HepG2 (cell line): ENCODE results near the gene COMT. TPM values are rescaled to one million over a fixed set of nuclear protein-coding genes. Genes with fewer than 3 reads are reported as not detected.

Experiments used
- ATAC-seq: fragments of 200-7000 bp; cut with Tn5 transposase; 3 replicates; pipeline ENCODE4 v1.9.1; 2020; ENCODE audit warnings: mild to moderate bottlenecking, moderate library complexity
- BruUV-seq: library from RNA; stranded (reverse); fragments of 400-500 nt; replicated peaks from 2 replicates; lab custom pipeline; 2021; lab: Mats Ljungman, UMichigan
- CTCF ChIA-PET: fragments of 300-600 bp; formaldehyde crosslinking; extraction: SDS; loops from one replicate; lab custom pipeline; 2021; ENCODE audit warnings: low total read pairs, inconsistent platforms, low intra/inter-chr PET ratio; lab: Yijun Ruan, JAX
- POLR2A ChIA-PET: fragments of 350-600 bp; sonication (Branson Sonifier 250); formaldehyde crosslinking; loops from one replicate; lab custom pipeline; 2020; ENCODE audit warnings: antibody characterized with exemption, inconsistent platforms; lab: Yijun Ruan, JAX
- DNase-seq: peaks from one replicate; pipeline ENCODE4 v3.0.0-alpha.2; 2015; ENCODE audit warnings: low spot score
- FAIRE-seq: peaks from 3 replicates; lab custom pipeline; 2011; peaks lifted over from hg19 to GRCh38; lab: Jason Lieb, UNC
- H2AFZ ChIP-seq: one replicate; pipeline ENCODE4 v1.6.1; 2011; ENCODE audit warnings: low read length, inconsistent platforms
- H3K27ac ChIP-seq: fragments of 300-600 bp; 3 replicates; pipeline ENCODE4 v1.8.0; 2011; ENCODE audit warnings: mixed run types, mild to moderate bottlenecking, mixed read lengths, low read length, inconsistent platforms; ENCODE audit not compliant: insufficient read depth; ENCODE audit errors: extremely low read length
- H3K27me3 ChIP-seq, 2 experiments: fragments of 200-600 bp in 1 of 2; 2 replicates in 1 of 2; 3 replicates in 1 of 2; pipeline versions ENCODE4 v1.6.0 to v1.8.0; 2011; ENCODE audit warnings: low read length in 2 of 2, mild to moderate bottlenecking in 2 of 2, moderate library complexity in 2 of 2, inconsistent platforms in 1 of 2; ENCODE audit not compliant: insufficient read depth in 2 of 2, control insufficient read depth in 1 of 2
- H3K36me3 ChIP-seq, 2 experiments: fragments of 200-600 bp in 1 of 2; replicated peaks in 1 of 2; 2 replicates in 1 of 2; 3 replicates in 1 of 2; pipeline versions ENCODE4 v1.5.1 to v1.8.0; 2011; ENCODE audit warnings: low read length in 2 of 2, inconsistent platforms in 1 of 2; ENCODE audit not compliant: insufficient read depth in 2 of 2, control insufficient read depth in 1 of 2
- H3K4me1 ChIP-seq: 2 replicates; pipeline ENCODE4 v1.5.1; 2012; ENCODE audit warnings: low read length, inconsistent platforms; ENCODE audit not compliant: insufficient read depth
- H3K4me2 ChIP-seq: 2 replicates; pipeline ENCODE4 v1.6.0; 2011; ENCODE audit warnings: low read depth, low read length, inconsistent platforms
- H3K4me3 ChIP-seq, 3 experiments: fragments of 200-600 bp in 1 of 3; sonication (generic), shearing (Covaris generic) in 1 of 3; replicated peaks in 1 of 3; 2 replicates each; pipeline ENCODE4 v1.5.1; 2011 to 2016; ENCODE audit warnings: low read length in 3 of 3, inconsistent platforms in 2 of 3, low read depth in 2 of 3, mild to moderate bottlenecking in 2 of 3, control low read depth in 1 of 3, mixed read lengths in 1 of 3; ENCODE audit not compliant: insufficient read depth in 1 of 3
- H3K79me2 ChIP-seq: one replicate; pipeline ENCODE4 v1.6.1; 2011; ENCODE audit warnings: low read length, inconsistent platforms; ENCODE audit not compliant: insufficient read depth
- H3K9ac ChIP-seq: 2 replicates; pipeline ENCODE4 v1.6.0; 2011; ENCODE audit warnings: mild to moderate bottlenecking, low read depth, low read length, inconsistent platforms; ENCODE audit not compliant: insufficient read depth
- H3K9me3 ChIP-seq: 2 replicates; pipeline ENCODE4 v1.5.1; 2012; ENCODE audit warnings: mild to moderate bottlenecking, low read length
- H4K20me1 ChIP-seq: 2 replicates; pipeline ENCODE4 v1.6.0; 2011; ENCODE audit warnings: inconsistent platforms, mild to moderate bottlenecking, low read length, moderate library complexity; ENCODE audit not compliant: insufficient read depth
- GATAD2A ChIP-seq: IDR thresholded peaks from 2 replicates; pipeline ENCODE4 v1.6.1; 2016
- MED13 ChIP-seq: sonication (generic); formaldehyde crosslinking; IDR thresholded peaks from 2 replicates; pipeline ENCODE4 v1.5.0; 2020; ENCODE audit warnings: missing genetic modification reagents
- SOX5 ChIP-seq: IDR thresholded peaks from 2 replicates; pipeline ENCODE4 v1.6.1; 2016; ENCODE audit warnings: borderline replicate concordance
- ZNF138 ChIP-seq: sonication (generic); formaldehyde crosslinking; IDR thresholded peaks from 2 replicates; pipeline ENCODE4 v1.5.0; 2020; ENCODE audit warnings: mild to moderate bottlenecking, low read depth, missing genetic modification reagents
- ZSCAN25 ChIP-seq: sonication (generic); formaldehyde crosslinking; IDR thresholded peaks from 2 replicates; pipeline ENCODE4 v1.8.0; 2022; ENCODE audit warnings: mild to moderate bottlenecking, missing genetic modification reagents
- WGBS: methylation state at CpG from one replicate; pipeline ENCODE4 v1.1.6; 2017; ENCODE audit warnings: low lambda C conversion rate; 5-methylcytosine and 5-hydroxymethylcytosine counted together
- in situ Hi-C: cut with HindIII; loops from 2 replicates; pipeline ENCODE4 v1.10.0; 2017; ENCODE audit warnings: low pct_unique_long_range_greater_than_20kb; ENCODE audit not compliant: extremely low pct_ligation_motif_present
- intact Hi-C: fragments of 100-400 bp; cut with micrococcal nuclease; formaldehyde crosslinking; loops from one replicate; pipeline ENCODE4 v1.10.0; 2022; ENCODE audit not compliant: unreplicated experiment
- polyA plus RNA-seq, 8 experiments: library from polyadenylated mRNA; depleted of rRNA in 3 of 8; stranded (reverse) in 7 of 8; unstranded in 1 of 8; fragments of >200 nt; fragmentation: Illumina TruSeq in 4 of 8; extraction: Trizol in 4 of 8; gene quantifications; 2 replicates each; pipeline versions ENCODE4 v1.2.1 to v1.2.3, GENCODE V29; 2011 to 2016; ENCODE audit warnings: low read depth in 4 of 8, missing spikeins in 1 of 8, mixed read lengths in 1 of 8; ENCODE audit not compliant: insufficient read depth in 1 of 8
- total RNA-seq, 5 experiments: library from RNA; depleted of rRNA; stranded (reverse); fragments of >200 nt; fragmentation: Illumina TruSeq; extraction: Trizol; gene quantifications; 2 replicates each; pipeline ENCODE4 v1.2.3, GENCODE V29; 2016; ENCODE audit warnings: low read depth in 1 of 5
- TF ChIP-seq, protein P1 (sequence below): sonication (generic); formaldehyde crosslinking; IDR thresholded peaks from 2 replicates; pipeline ENCODE4 v1.4.0; 2020; ENCODE audit warnings: missing genetic modification reagents
- TF ChIP-seq, protein P2 (sequence below): sonication (generic); formaldehyde crosslinking; conservative IDR thresholded peaks from 2 replicates; pipeline ENCODE4 v1.4.0; 2020; ENCODE audit warnings: missing genetic modification reagents

The COMT gene
- total and polyA plus RNA-seq, 2 of the 13 experiments (the other 11 are each of a cell fraction or from before 2014, with no cell fraction given) = 156 to 162 TPM

DNA sequence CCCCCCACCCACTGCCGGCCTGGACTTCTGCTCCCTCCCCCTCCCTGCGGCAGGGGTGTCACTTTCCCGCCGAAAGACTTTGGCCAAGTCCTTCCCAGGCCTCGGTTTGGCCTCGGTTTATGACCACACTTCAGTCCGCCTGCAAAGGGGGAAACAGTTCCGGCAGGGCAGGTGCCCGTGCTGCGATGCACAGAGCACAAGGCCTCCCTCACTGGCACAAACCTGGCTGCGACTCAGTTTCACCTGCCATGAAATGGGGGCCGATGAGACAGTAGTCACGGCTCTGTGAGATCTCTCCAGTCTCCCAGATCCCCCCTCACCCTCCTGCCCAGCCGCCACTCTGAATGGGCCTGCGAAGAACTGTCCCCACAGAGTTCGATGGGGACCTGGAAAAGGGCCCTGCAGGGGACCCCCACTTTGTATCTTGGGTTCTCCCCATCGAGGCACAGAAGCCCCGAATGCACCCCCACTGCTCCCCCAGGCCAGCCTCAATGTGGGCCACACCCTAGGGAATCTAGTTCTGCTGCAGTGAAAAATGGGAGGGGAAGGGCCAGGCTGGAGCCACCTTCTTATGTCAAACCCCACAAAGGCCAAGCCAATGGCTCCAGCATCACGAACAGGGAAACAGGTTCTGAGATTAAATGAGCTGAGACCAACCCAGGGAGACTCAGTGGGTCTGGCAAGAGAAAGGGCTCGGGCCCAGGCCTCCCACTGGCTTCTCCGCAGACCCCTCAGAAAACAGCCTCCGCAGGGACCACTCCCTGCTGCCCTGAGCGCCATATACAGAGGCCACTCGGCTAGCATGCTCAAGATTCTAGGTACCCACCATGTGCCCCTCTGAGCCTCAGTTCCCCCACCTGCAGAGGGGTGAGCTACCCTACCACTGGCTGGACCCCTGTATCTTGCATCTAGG is 46.1 kb downstream of the COMT start:
- 74% methylated on average over 12 of the region's 24 CpGs for WGBS
- DNase-seq (no peak), ATAC-seq (peak; percentile 2; the same call in 1 of the 3 replicates), FAIRE-seq (no peak)
- H3K9me3 ChIP-seq = no peaks in the 10 kb centered on the region
- H3K27me3 ChIP-seq = no peaks in the 10 kb centered on the region
- no peak overlapping the region for H3K9ac ChIP-seq
- no peak overlapping the region for H3K4me3 ChIP-seq
- in situ Hi-C loops = no loop called here
- no peak overlapping the region for H3K4me2 ChIP-seq
- H3K36me3 ChIP-seq = no peaks in the 10 kb centered on the region; a peak in 1 of 5 replicates
- peaks cover 9% of the 10 kb centered on the region; the same call in 1 of the 2 replicates for H4K20me1 ChIP-seq
- no TSS peak for BruUV-seq
- TF ChIP-seq SOX5 (CRISPR knock-in tag) = no peak
- peak; percentile 61; the same call in 1 of the 2 replicates for TF ChIP-seq ZSCAN25 (CRISPR knock-in tag)
- TF ChIP-seq ZNF138 (CRISPR knock-in tag) = no peak
- TF ChIP-seq, protein P1, sequence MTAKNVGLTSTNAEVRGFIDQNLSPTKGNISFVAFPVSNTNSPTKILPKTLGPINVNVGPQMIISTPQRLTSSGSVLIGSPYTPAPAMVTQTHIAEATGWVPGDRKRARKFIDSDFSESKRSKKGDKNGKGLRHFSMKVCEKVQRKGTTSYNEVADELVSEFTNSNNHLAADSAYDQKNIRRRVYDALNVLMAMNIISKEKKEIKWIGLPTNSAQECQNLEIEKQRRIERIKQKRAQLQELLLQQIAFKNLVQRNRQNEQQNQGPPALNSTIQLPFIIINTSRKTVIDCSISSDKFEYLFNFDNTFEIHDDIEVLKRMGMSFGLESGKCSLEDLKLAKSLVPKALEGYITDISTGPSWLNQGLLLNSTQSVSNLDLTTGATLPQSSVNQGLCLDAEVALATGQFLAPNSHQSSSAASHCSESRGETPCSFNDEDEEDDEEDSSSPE (CRISPR knock-in tag) = 0 out of 2 replicates have a peak, but pooled peaks have one; percentile 23
- intact Hi-C loops = no loop called here
- H2AFZ ChIP-seq = no peak overlapping the region
- no peaks in the 10 kb centered on the region for H3K79me2 ChIP-seq
- CTCF ChIA-PET = no interaction called here
- peaks cover 18% of the 10 kb centered on the region for H3K4me1 ChIP-seq
- POLR2A ChIA-PET = interaction anchor here (1.5 kb wide), 1 partner anchor 14 kb away, joined by 5 read pairs; no protein-coding TSS in a partner anchor
- H3K27ac ChIP-seq = no peak overlapping the region

DNA sequence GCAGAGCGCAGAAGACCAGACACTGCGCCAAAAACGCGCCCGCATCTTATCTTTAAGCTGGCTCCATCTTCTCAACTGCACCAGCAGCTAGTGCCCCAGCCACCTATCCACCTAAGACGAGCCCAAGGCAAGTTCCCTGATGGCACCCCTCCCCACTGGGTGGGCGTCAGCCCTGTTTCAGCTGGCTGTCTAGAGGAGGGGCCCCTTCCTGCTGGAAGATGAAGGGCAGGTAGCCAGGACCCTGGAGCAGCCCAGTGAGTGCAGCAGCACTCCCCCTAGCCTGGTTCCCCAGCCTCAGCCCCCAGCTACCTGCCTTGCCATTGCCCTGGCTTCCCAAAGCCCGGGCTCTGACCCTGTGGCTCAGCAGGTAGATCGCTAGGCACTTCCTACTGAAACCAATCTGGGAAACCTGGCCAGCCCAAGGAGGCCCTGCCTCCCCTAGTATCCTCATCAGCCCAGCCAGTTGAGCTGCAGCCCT is 46.8 kb downstream of the COMT start:
- intact Hi-C loops = no loop called here
- Histone ChIP-seq H3K4me3 (no peak overlapping the region), H3K36me3 (no peaks in the 10 kb centered on the region; a peak in 1 of 5 replicates), H3K4me2 (no peak overlapping the region), H3K9me3 (no peaks in the 10 kb centered on the region), H3K4me1 (peaks cover 18% of the 10 kb centered on the region), H3K27ac (no peak overlapping the region), H3K9ac (no peak overlapping the region), H2AFZ (no peak overlapping the region), H3K27me3 (no peaks in the 10 kb centered on the region), H4K20me1 (peaks cover 9% of the 10 kb centered on the region; the same call in 1 of the 2 replicates), H3K79me2 (no peaks in the 10 kb centered on the region)
- ATAC-seq = no peak
- ChIA-PET CTCF (no interaction called here), POLR2A (no interaction called here)
- TF ChIP-seq MED13 (no peak), GATAD2A (CRISPR knock-in tag) (no peak)
- TF ChIP-seq, protein P2, sequence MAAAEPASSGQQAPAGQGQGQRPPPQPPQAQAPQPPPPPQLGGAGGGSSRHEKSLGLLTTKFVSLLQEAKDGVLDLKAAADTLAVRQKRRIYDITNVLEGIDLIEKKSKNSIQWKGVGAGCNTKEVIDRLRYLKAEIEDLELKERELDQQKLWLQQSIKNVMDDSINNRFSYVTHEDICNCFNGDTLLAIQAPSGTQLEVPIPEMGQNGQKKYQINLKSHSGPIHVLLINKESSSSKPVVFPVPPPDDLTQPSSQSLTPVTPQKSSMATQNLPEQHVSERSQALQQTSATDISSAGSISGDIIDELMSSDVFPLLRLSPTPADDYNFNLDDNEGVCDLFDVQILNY (CRISPR knock-in tag) = no peak
- in situ Hi-C loops = no loop called here
- no TSS peak for BruUV-seq
- WGBS = 95% methylated on average over 9 of the region's 9 CpGs
- no peak for FAIRE-seq
- no peak for DNase-seq
